Gastrocnemius medialis (tissue), 4 donors: ENCODE results near the gene THEM4.

Experiments used
- POLR2A ChIP-seq, 2 donors: fragments of 450-650 bp; IDR thresholded peaks; one replicate each; pipeline ENCODE4 v1.6.1; 2017; ENCODE audit warnings: antibody characterized with exemption in 2 of 2, mild to moderate bottlenecking in 2 of 2, moderate library complexity in 2 of 2
- TF ChIP-seq, protein P1 (sequence below), 5 experiments: fragments of 450-650 bp in 3 of 5; fragments of 200-600 bp in 2 of 5; sonication (generic) in 2 of 5; IDR thresholded peaks in 4 of 5; conservative IDR thresholded peaks in 1 of 5; 1 replicate in 4 of 5; 2 replicates in 1 of 5; pipeline ENCODE4 v1.5.1; 2016 to 2019; ENCODE audit warnings: antibody characterized with exemption in 5 of 5, mild to moderate bottlenecking in 3 of 5, moderate library complexity in 3 of 5

DNA sequence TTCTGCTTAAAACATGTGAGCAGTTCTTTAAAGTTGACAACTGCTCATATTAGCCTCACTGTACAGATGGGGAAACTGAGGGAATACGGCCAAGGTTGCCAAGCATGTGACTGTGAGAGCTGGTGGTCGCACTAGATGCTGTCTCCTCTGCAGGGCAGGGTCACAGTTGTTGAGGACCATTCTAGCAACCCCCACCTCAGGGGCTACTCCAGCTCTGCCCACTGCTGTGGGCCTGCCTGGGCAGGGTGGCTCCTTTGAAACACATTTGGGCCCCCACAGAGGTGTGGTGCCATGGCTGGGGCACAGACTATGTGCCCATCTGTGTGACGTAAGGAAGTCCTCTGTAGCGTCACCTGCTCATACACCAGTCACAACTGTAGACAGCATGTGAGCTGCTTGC lies 56.6 kb downstream of the THEM4 start:
- TF ChIP-seq, protein P1, sequence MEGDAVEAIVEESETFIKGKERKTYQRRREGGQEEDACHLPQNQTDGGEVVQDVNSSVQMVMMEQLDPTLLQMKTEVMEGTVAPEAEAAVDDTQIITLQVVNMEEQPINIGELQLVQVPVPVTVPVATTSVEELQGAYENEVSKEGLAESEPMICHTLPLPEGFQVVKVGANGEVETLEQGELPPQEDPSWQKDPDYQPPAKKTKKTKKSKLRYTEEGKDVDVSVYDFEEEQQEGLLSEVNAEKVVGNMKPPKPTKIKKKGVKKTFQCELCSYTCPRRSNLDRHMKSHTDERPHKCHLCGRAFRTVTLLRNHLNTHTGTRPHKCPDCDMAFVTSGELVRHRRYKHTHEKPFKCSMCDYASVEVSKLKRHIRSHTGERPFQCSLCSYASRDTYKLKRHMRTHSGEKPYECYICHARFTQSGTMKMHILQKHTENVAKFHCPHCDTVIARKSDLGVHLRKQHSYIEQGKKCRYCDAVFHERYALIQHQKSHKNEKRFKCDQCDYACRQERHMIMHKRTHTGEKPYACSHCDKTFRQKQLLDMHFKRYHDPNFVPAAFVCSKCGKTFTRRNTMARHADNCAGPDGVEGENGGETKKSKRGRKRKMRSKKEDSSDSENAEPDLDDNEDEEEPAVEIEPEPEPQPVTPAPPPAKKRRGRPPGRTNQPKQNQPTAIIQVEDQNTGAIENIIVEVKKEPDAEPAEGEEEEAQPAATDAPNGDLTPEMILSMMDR (IDR thresholded peaks at IDR 0.05 in 4 of 5, conservative IDR thresholded peaks at IDR 0.05 in 1 of 5), result no peak
- no peak for TF ChIP-seq POLR2A (IDR thresholded peaks at IDR 0.05)
